Nucleus accumbens (tissue), 56 donors: ENCODE data around the gene DRAP1.

Experiments
- DNase-seq, 56 donors: peaks; one replicate each; lab custom pipeline; 2025; lab: John Stamatoyannopoulos, UW

Gene DRAP1

GRCh38 chr11:65900125-65900898 is 18.9 kb upstream of the DRAP1 start, which contains the start of gene FOSL1:
Gene FOSL1 (minus strand): TSS chr11:65900388. CDS start chr11:65900339, 49 bp downstream.
- peak in 45 of 56 donors; percentile 15 to 95 (median 50) for DNase-seq

GRCh38 chr11:65900899-65901180 is 18.4 kb upstream of the DRAP1 start:
- no peak for DNase-seq

GRCh38 chr11:65903068-65903481 is 16.2 kb upstream of the DRAP1 start:
- no peak for DNase-seq

DNA sequence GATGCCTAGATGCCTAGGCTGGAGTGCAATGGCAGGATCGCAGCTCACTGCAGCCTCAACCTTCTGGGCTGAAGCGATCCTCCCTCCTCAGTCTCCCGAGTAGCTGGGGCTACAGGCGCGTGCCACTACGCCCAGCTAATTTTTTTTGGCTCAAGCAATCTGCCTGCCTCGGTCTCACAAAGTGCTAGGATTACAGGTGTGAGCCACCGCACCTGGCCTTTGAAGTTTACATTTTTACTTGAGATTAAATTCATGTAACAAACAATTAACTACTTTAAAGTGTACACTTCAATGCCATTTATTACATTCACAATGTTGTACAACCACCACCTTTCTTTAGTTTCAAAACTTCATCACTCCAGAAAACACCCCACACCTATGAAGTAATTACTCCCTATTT is 15.5 kb upstream of the DRAP1 start:
- no peak for DNase-seq

- DNase-seq = no peak
Observed at GRCh38 chr11:65906602-65907001, 12.6 kb upstream of the DRAP1 start.

GRCh38 chr11:65907878-65908277 is 11.3 kb upstream of the DRAP1 start:
- no peak for DNase-seq

GRCh38 chr11:65911682-65912568 is 7.3 kb upstream of the DRAP1 start:
- DNase-seq = peak in 1 of 56 donors; percentile 6

DNA sequence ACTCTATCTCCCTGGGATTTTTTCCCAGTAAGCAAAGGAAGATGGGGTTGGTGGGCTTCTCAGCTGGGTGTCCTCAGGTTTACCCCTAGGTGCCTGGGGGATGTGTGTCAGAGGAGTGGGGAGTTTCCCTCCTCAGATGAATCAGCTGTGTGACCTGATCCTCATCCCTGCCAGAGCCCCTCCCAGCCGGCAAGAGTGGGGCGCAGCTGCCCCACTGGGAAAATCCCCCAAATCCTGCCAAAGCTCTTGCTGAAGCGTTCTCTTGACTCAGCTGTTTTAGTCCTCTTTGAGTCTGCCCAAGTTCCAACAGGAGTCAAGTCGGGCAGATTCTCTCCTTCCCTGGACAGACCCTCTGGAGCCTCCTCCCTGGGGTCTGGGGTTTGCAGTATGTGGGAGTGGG is 6.4 kb upstream of the DRAP1 start:
- DNase-seq = no peak

DNA sequence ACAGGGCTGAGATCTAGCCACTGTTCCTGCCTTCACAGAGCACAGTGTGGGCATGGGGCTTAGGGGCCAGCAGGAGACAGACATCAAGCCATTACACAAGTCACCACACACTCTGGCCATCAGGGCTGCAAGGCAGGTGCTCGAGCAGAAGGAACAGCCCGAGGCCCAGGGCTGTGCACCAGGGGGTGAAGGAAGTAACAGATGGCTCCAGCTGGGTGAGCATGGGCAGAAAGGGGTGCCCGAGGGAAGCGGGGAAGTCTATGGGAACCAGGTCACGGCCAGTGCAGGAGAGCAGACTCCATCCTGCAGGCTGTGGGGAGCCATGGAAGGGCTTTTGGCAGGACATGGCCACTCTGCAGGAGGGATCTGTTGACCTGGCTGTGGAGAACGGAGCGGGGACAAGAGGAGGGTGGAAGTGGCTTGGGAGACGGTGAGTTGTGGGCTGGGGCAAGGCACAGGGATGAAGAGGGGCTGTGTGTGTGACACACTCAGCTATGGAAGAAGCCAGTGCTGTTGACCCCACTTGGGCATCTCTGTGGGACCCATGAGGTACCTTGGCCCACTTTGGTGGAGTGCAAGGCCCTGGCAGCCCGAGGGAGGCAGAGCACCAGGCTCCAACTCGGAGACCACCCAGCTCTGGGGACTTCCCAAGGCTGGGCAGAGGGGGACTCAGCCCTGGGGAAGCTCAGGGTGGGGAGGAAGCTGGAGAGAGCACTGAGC is 4.0 kb upstream of the DRAP1 start:
- DNase-seq = no peak

- DNase-seq = peak in 28 of 56 donors; percentile 8 to 81 (median 28)
Observed at GRCh38 chr11:65915821-65916251, 3.4 kb upstream of the DRAP1 start.

GRCh38 chr11:65916391-65916790 is 2.8 kb upstream of the DRAP1 start:
- DNase-seq = no peak

DNA sequence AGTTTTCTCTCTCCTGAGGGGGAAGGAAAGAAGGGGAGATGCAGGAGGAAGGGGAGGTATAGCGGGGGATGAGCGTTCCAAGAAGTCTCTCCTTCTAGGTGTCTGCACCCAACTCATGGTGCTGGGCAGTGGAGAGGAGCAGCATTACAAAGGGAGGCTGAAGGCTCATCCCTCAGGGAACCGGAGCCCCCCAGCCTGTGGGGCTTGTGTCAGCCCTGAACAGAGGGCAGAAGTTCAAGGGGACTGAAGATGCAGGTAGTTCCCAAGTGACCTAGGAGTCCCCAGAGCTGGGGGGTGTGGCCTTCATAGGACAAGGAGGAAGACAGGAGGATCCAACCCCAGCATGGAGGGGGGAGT is 2.2 kb upstream of the DRAP1 start:
- DNase-seq = no peak

GRCh38 chr11:65917434-65918210 is 1.6 kb upstream of the DRAP1 start:
- no peak for DNase-seq

GRCh38 chr11:65918211-65919140 is 750 bp upstream of the DRAP1 start, which contains the start of gene C11orf68:
Gene C11orf68 (minus strand): TSS chr11:65919062. CDS start chr11:65919031, 31 bp downstream.
- peak in 4 of 56 donors; percentile 42 to 62 (median 52) for DNase-seq

DNA sequence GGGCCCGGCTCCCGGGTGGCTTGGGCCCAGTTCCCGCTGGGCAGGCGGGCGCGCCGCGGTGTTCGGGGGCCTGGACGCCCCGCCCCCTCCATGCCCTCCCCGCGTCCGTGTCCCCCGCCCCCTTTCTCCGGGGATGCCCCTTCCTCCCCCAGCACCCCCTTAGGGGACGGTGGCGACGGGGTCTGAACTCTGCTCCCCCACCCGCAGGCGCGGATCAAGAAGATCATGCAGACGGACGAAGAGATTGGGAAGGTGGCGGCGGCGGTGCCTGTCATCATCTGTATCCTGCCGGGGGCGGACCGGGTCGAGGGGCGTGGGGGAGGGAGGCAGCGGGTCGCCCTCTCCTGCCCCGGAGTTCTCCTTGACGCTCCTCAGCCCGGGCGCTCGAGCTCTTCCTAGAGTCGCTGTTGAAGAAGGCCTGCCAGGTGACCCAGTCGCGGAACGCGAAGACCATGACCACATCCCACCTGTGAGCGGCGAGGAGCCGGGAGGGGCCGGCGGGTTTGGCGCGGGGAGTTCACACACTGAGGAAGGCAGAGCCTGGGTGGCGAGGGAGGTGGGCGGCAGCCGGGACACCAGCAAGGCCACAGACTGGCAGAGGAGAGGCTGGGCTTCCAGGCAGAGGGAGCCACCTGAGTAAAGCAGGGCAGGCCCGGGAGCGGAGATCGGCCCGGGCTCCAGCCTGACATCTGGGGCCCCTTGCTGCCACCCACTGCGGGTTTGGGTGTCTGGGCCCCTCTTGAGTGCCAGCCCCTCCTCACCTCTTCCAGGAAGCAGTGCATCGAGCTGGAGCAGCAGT is 546 bp downstream of the DRAP1 start:
- DNase-seq = peak in 21 of 56 donors; percentile 31 to 65 (median 49)

- DNase-seq = no peak
Observed at GRCh38 chr11:65920372-65920802, 1.2 kb downstream of the DRAP1 start.

DNA sequence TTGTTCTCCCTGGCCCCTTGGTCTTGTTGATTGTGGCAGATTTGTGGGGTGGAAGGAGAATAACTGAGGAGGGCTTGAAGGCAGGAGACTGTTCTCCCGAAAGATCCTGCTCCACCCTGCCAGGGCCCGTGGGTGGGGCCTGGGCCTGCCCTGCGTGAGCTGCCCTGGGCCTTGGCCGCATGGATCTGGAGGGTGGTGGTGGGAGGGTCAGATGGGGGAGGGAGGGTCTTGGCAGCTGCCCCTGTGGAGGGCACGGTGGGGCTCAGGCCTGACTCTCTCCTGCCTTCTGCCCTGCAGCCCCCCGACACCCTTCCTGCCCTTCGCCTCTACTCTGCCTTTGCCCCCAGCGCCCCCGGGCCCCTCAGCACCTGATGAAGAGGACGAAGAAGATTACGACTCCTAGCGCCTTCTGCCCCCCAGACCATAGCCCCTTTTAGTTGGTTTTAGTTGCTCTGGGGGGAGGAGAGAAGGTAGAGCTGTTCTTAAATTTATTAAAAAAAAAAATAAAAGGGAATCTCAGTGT is 1.9 kb downstream of the DRAP1 start:
- DNase-seq = no peak

GRCh38 chr11:65921876-65922275 is 2.6 kb downstream of the DRAP1 start:
- no peak for DNase-seq
